MM.1S (cell line): ENCODE measurements around the gene TIPRL.

Experiments
- DNase-seq: peaks from one replicate; pipeline ENCODE4 v3.0.0-alpha.2; 2015
- H2AFZ ChIP-seq: fragments of 300-600 bp; sonication (generic); 2 replicates; pipeline ENCODE4 v1.6.0; 2016; ENCODE audit warnings: antibody characterized with exemption, low read length
- H3F3A ChIP-seq: fragments of 300-600 bp; sonication (generic); 2 replicates; pipeline ENCODE4 v1.6.1; 2016; ENCODE audit warnings: mild to moderate bottlenecking, antibody characterized with exemption, low read length, moderate library complexity, mixed read lengths; ENCODE audit not compliant: insufficient read depth
- H3K27ac ChIP-seq: fragments of 300-600 bp; sonication (generic); 2 replicates; pipeline ENCODE4 v1.5.1; 2016; ENCODE audit warnings: mild to moderate bottlenecking, low read length
- H3K27me3 ChIP-seq: fragments of 300-600 bp; sonication (generic); replicated peaks from 2 replicates; pipeline ENCODE4 v1.6.0; 2016; ENCODE audit warnings: low read length; ENCODE audit not compliant: insufficient read depth
- H3K36me3 ChIP-seq: fragments of 300-600 bp; sonication (generic); replicated peaks from 2 replicates; pipeline ENCODE4 v1.6.1; 2016; ENCODE audit warnings: mild to moderate bottlenecking, low read length, mixed read lengths; ENCODE audit not compliant: insufficient read depth
- H3K4me1 ChIP-seq: fragments of 300-600 bp; sonication (generic); 2 replicates; pipeline ENCODE4 v1.6.1; 2016; ENCODE audit warnings: low read length, mixed read lengths
- H3K4me2 ChIP-seq: fragments of 300-600 bp; sonication (generic); 2 replicates; pipeline ENCODE4 v1.6.0; 2016; ENCODE audit warnings: low read depth, low read length
- H3K4me3 ChIP-seq: fragments of 300-600 bp; sonication (generic); 2 replicates; pipeline ENCODE4 v1.5.1; 2016; ENCODE audit warnings: low read length, mixed read lengths
- H3K79me2 ChIP-seq: fragments of 300-600 bp; sonication (generic); 2 replicates; pipeline ENCODE4 v1.6.1; 2016; ENCODE audit warnings: mixed run types, low read length, mixed read lengths
- H3K9ac ChIP-seq: fragments of 300-600 bp; sonication (generic); 2 replicates; pipeline ENCODE4 v1.6.1; 2016; ENCODE audit warnings: low read length, mixed read lengths
- H3K9me2 ChIP-seq: fragments of 300-600 bp; sonication (generic); replicated peaks from 2 replicates; pipeline ENCODE4 v1.6.1; 2016; ENCODE audit warnings: mild to moderate bottlenecking, low read length, mixed read lengths; ENCODE audit not compliant: insufficient read depth
- H3K9me3 ChIP-seq: fragments of 300-600 bp; sonication (generic); replicated peaks from 2 replicates; pipeline ENCODE4 v1.6.1; 2016; ENCODE audit warnings: mild to moderate bottlenecking, low read length, mixed read lengths; ENCODE audit not compliant: insufficient read depth
- H4K20me1 ChIP-seq: fragments of 300-600 bp; sonication (generic); 2 replicates; pipeline ENCODE4 v1.6.1; 2016; ENCODE audit warnings: mild to moderate bottlenecking, low read length, moderate library complexity, mixed read lengths; ENCODE audit not compliant: insufficient read depth
- EZH2 ChIP-seq: fragments of 300-600 bp; sonication (generic); optimal IDR thresholded peaks from 2 replicates; pipeline ENCODE3; 2017; ENCODE audit warnings: low read depth, mild to moderate bottlenecking, antibody characterized with exemption, low read length, mixed read lengths
- EZH2phosphoT487 ChIP-seq: fragments of 300-600 bp; sonication (generic); IDR thresholded peaks from 2 replicates; pipeline ENCODE4 v1.6.1; 2018; ENCODE audit warnings: antibody characterized with exemption, low read length
- TF ChIP-seq, protein P1 (sequence below): fragments of 300-600 bp; sonication (generic); IDR thresholded peaks from 2 replicates; pipeline ENCODE4 v1.5.1; 2016; ENCODE audit warnings: antibody characterized with exemption, low read length, mixed read lengths

Gene TIPRL

DNA sequence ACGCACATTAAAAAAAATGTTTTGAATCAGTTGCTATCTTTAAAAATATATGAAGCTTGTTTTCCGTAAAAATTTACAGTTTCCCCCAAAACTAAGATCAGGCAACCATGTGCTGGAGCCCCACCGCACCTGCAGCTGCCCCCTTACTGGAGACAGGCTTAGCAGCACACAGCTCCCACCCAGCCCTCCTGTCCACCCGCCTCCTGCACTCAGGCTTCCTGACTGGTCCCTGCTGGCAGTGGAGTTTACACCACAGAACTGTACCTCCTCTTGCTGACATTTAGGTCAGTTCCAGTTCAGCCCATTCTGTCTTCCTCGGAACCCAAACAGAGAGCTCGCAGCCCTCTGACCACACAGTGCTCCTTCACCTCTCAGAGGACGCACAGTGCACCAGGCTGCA, 44.1 kb upstream of the TIPRL start:
- Histone ChIP-seq H3K27me3 (peaks cover 23% of the 10 kb centered on the region), H2AFZ (no peak overlapping the region), H3K4me3 (no peak overlapping the region), H3K4me1 (no peaks in the 10 kb centered on the region; the same call in 1 of the 2 replicates), H3K27ac (no peak overlapping the region), H3K4me2 (no peak overlapping the region), H3K36me3 (no peaks in the 10 kb centered on the region), H3K9me3 (no peaks in the 10 kb centered on the region), H3K9ac (no peak overlapping the region), H3K79me2 (no peaks in the 10 kb centered on the region), H4K20me1 (no peaks in the 10 kb centered on the region), H3F3A (peaks cover 4% of the 10 kb centered on the region; the same call in 1 of the 2 replicates), H3K9me2 (no peaks in the 10 kb centered on the region)
- no peak for DNase-seq
- TF ChIP-seq EZH2, result no peak
- TF ChIP-seq, protein P1, sequence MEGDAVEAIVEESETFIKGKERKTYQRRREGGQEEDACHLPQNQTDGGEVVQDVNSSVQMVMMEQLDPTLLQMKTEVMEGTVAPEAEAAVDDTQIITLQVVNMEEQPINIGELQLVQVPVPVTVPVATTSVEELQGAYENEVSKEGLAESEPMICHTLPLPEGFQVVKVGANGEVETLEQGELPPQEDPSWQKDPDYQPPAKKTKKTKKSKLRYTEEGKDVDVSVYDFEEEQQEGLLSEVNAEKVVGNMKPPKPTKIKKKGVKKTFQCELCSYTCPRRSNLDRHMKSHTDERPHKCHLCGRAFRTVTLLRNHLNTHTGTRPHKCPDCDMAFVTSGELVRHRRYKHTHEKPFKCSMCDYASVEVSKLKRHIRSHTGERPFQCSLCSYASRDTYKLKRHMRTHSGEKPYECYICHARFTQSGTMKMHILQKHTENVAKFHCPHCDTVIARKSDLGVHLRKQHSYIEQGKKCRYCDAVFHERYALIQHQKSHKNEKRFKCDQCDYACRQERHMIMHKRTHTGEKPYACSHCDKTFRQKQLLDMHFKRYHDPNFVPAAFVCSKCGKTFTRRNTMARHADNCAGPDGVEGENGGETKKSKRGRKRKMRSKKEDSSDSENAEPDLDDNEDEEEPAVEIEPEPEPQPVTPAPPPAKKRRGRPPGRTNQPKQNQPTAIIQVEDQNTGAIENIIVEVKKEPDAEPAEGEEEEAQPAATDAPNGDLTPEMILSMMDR, result no peak
- TF ChIP-seq EZH2phosphoT487, result no peak

DNA sequence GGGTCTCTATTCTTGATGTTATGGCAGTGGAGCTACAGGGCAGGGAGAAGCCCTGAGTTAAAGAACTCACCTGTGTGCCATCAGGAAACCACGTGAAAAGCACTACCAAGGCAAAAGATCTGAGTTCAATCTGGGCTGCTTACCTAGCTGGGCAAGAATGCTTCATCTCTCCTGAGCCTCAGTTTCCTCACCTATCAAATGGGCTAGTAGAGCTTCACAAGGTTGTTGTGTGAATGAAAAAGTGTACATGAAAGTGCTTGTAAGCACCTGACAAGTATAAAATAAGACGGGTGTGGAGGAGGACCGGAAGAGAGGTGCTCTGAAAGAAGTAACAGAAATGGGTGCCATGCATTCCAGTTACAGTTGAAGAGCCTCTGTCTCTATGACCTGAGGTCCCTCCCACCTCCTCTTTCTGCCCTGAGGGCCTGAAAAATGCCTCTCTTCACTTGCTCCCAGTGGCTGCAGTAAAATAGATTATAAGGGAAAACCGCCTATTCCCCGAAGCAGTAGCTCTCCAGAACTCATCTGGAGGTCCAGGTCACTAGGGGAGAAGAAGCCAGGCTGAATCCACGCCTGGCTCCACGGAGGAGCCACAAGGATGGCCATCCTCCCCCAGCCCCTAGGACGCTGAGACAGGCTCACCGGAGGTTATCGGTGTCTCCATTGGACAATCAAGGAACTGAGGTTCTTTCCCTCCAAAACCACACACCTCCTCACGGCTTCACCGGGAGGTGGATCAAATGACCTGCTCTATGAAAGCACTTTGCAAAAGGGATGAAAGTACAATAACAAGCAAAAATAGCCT, 43.4 kb upstream of the TIPRL start:
- Histone ChIP-seq H3K27ac (no peak overlapping the region), H3F3A (peaks cover 4% of the 10 kb centered on the region; the same call in 1 of the 2 replicates), H3K9me2 (no peaks in the 10 kb centered on the region), H3K4me3 (peak overlapping the region; percentile 81), H3K4me2 (peak overlapping the region; percentile 99), H3K9me3 (no peaks in the 10 kb centered on the region), H2AFZ (peak overlapping the region; percentile 88), H3K27me3 (peaks cover 23% of the 10 kb centered on the region), H3K79me2 (no peaks in the 10 kb centered on the region), H3K36me3 (no peaks in the 10 kb centered on the region), H3K9ac (no peak overlapping the region), H4K20me1 (no peaks in the 10 kb centered on the region), H3K4me1 (no peaks in the 10 kb centered on the region; the same call in 1 of the 2 replicates)
- TF ChIP-seq EZH2, result no peak
- TF ChIP-seq, protein P1, result no peak
- TF ChIP-seq EZH2phosphoT487, result no peak
- DNase-seq, result no peak

DNA sequence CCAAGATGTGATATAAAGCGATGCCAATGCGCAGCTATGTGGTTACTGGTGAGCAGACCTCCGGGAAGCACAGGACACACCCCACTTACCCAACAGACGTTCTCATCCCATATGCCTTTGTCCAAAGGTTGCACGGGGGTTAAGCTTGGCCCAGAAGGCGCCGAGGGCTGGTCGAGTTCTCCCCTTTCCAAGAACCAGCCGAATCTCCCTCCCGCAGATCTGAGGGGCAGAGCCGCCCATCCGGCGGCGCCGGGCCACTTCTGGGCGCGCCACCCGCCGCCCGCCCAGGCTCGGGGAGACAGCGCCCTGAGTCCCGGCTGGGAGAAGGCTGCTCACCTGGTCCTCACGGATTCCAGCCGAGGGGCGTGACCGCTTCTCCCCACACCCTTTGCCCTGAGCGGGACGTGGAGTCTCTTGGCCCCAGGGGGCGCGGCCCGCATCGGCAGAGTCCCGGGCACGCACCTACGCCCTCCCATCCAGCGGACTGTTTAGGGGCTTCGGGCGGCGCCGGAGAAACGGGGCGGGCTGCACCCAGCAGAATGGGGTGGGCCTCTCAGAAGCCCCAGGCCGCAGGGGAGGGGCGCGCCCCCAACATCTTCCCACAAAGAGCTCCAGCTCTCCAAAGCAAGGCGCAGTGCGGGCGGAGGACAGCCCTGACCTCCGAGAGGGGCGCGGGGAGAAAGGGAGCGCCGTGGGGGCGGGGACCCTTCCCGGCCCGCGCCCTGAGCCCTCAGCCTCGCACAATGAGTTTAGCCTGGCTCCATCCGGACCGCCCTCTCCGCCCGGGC, 42.6 kb upstream of the TIPRL start:
- no peak for DNase-seq
- peak overlapping the region; percentile 20; the same call in 1 of the 2 replicates for H3K9ac ChIP-seq

More for the DNA sequence above, 42.6 kb upstream of the TIPRL start:
- Histone ChIP-seq H3K9me2 (no peaks in the 10 kb centered on the region), H2AFZ (peak overlapping the region; percentile 88), H3K4me3 (peak overlapping the region; percentile 81), H3F3A (peaks cover 4% of the 10 kb centered on the region; the same call in 1 of the 2 replicates), H3K36me3 (no peaks in the 10 kb centered on the region), H3K9me3 (no peaks in the 10 kb centered on the region), H3K27ac (no peak overlapping the region), H3K79me2 (no peaks in the 10 kb centered on the region), H3K4me2 (peak overlapping the region; percentile 99), H3K4me1 (no peaks in the 10 kb centered on the region; the same call in 1 of the 2 replicates), H4K20me1 (no peaks in the 10 kb centered on the region), H3K27me3 (peaks cover 23% of the 10 kb centered on the region)
- TF ChIP-seq EZH2 (no peak), EZH2phosphoT487 (no peak)
- TF ChIP-seq, protein P1, result no peak
